LHCN-M2 (cell line): ENCODE results near the gene ZNF407. TPM values are rescaled to one million over a fixed set of nuclear protein-coding genes. Genes with fewer than 3 reads are reported as not detected.

Experiments used
- DNase-seq: peaks from one replicate; pipeline ENCODE4 v3.0.0-alpha.2; 2012; ENCODE audit warnings: low read depth
- total RNA-seq: library from RNA; depleted of rRNA; stranded (reverse); fragments of >200 nt; gene quantifications from 2 replicates; pipeline ENCODE4 v1.2.3, GENCODE V29; 2014

Gene ZNF407
- total RNA-seq, 1 experiment from 2014 or later: 9.5 TPM

- DNase-seq: no peak
Measured at GRCh38 chr18:74926051-74926450, 328.4 kb downstream of the ZNF407 start.

GRCh38 chr18:74928194-74928968 lies 330.7 kb downstream of the ZNF407 start:
- no peak for DNase-seq

- no peak for DNase-seq
Measured at GRCh38 chr18:74929110-74929509, 331.4 kb downstream of the ZNF407 start.

DNA sequence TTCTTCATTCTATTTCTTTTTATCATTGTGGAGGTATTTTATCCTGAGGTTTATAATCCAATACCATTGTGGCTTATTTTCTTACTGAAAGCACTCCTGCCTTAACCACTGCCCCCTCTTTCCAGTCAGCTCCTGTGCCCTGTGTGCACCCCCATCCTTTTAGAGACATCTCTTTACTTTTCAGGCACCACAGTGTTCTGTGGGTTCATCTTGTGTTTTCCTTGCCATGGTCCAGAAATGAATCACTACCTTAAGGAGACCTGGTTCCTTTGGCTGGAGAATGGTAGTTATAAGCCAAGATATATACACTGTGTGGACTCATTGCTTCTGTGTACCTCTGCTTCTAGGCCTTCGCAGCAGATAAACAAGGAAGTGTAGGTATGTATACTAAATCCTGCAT lies 332.9 kb downstream of the ZNF407 start:
- DNase-seq: no peak

DNA sequence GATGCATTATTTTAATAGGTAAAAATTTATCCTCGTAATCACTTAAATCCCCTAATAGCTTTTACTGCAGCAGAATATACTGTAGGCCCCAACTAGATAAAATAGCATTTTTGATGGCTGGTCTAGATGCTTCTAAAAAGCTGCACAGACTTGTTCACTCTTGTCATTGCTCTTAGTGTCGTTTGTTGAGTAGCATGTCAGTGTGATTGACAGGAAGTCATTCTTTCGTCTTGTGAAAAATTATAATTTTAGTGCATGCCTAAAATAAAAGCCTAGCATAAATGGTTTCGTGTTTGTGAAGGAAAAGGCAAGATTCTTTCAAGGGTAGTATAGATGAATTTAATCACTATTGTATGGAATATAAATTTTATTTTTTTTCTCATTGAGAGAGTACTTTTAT lies 336.3 kb downstream of the ZNF407 start:
- DNase-seq: no peak

DNA sequence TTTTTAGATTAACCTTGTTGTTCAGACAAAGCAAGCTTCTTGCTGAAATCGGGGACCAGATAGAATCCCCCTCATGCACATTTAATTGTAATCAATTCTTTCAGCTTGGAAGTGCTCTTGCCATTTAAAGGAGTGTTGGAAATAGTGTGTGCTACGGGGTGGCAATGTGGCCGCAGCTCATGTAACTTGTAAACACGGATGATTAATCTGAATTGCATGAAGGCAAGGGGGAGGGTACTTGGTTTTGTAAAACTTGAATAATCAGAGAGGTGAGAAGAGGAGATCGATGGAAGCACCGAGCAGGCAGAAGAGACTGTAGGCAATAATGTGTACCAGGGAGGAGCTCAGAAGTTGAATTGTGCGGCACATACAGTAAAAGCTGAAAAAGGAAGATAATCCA lies 337.8 kb downstream of the ZNF407 start:
- no peak for DNase-seq

- DNase-seq: no peak
Measured at GRCh38 chr18:74936343-74936742, 338.7 kb downstream of the ZNF407 start.

- no peak for DNase-seq
Measured at GRCh38 chr18:74937291-74937690, 339.6 kb downstream of the ZNF407 start.

DNA sequence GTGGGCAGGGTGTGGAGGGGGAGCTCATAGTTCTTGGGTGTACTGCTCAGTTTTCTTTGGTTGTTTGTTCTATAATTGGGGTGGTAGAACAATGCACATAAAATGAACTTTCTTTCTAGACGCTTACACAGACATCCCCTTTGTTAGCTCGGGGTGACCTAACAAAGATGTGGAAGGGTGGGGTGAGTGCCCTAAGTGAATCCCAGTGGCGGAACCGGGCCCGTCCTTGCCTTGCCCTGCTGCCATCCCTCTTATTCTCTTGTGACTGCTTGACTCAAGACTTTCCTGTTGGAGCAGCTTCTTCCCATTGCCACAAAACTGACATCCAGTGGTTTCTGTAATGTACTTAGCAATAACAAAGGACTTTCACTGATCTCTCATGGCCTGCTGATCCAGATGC lies 343.2 kb downstream of the ZNF407 start:
- no peak for DNase-seq

- DNase-seq: no peak
Measured at GRCh38 chr18:74942319-74942910, 344.7 kb downstream of the ZNF407 start.

DNA sequence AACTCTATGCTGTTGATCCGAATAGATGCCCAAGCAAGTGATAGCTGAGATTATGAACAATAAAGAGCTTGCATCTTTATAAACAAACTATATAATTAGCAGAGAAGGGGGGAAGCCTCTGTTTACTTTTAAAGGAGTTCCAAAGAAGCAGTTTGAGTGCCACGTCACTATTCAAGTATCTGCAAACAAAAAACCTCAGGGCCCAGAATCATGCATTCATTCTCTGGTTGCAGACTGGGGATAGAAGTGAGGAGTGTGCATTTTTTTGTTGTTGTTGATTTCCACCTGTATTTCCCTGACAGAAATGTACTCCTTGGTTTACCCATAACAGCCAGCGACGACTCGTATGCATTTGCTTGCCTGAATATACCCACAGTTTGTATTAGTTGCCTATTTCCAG lies 347.0 kb downstream of the ZNF407 start:
- no peak for DNase-seq

- peak; percentile 69 for DNase-seq
Measured at GRCh38 chr18:74945774-74946545, 348.3 kb downstream of the ZNF407 start.

DNA sequence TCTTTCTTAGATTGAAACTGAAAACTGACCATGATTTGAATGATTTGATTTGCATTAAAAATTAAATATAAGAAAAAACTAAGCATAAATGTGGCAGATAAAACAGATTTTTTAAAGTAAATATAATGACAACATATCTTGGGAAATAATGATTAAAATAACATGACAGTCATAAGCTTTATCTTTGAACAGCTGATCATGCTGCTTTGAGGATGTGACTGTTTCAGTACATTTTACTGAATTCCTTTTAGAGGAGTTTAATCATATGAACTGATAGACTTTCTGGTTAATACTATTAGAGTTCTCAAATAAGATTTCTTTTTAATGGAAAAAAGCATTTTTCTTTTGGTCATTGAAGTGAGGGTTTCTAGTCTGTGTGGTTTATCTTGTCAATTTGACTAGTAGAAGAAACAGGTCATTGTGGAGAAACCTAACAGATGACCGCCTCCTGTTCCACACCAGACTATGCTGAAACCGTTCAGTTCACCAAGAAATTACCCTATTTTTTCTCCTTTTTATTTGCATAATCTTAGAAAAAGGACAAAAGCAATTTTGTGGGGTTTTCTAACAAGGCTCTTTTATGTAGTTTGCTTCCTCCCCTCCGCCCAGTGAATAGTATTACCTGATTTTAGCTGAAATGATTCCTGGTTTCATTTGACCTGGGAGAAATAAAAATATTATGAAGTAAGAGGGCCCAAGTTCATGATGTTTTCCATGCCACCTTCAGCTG lies 349.1 kb downstream of the ZNF407 start:
- DNase-seq: peak; percentile 69

DNA sequence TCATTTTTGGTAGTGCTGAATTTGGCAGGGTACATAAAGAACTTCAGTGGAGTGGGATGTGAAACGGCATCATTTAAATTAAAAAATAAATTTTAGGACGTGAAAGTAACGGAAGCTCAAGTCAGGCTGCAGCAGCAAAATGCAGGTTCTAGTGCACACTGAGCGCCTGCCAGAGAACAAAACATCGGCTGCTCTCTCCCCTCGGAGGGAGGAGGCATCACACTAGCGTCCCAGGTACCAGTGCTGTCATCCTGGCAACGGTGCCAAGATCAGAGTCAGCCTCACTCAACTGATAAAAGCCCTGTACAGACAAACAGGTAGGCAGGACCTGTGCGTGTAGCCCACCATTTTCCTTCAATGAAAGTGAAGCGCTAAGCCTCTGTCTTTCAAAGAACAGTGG lies 349.7 kb downstream of the ZNF407 start:
- no peak for DNase-seq

GRCh38 chr18:74947875-74948274 lies 350.2 kb downstream of the ZNF407 start:
- DNase-seq: no peak

DNA sequence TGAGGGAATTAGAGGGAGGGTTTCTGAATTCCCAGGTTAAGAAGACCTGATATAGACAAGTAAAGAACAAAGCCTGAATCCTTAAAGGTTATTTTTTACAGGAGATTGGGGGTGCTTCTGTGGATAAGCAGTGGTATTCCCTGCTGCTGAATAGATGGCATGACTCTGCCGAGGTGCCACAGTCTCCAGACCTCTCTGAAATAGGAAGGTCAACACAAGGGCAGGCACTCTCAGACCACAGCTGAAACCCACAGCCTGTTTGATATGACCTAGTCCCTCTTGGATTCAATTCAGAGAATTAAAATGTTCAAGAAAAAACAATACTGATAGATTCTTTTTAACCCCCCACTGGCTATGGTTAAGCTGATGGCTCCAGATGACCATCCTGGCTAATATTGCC lies 351.9 kb downstream of the ZNF407 start:
- peak; percentile 71 for DNase-seq

GRCh38 chr18:74950479-74950878 lies 352.8 kb downstream of the ZNF407 start:
- no peak for DNase-seq

- DNase-seq: peak; percentile 93
Measured at GRCh38 chr18:74951165-74951760, 353.6 kb downstream of the ZNF407 start.

GRCh38 chr18:74957588-74958224 lies 360.0 kb downstream of the ZNF407 start:
- no peak for DNase-seq

DNA sequence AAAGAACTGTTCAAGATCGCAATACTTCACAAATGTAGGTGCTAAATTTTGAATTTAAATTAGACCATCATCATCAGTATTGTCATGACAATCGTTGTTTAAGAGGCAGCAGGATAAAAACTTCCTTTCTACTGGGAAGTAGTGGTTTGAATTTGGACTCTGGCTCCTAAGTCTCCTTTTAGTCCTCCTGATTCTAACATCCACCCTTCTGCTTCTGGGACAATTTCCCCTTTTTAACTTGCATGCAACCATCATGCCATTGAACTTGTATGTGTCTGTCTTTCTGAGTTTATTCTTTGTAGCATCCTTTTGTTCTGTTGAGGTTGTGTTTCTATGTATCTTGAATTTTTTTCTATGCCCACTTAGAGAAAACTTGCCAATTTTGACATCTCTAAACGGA lies 361.5 kb downstream of the ZNF407 start:
- DNase-seq: no peak

DNA sequence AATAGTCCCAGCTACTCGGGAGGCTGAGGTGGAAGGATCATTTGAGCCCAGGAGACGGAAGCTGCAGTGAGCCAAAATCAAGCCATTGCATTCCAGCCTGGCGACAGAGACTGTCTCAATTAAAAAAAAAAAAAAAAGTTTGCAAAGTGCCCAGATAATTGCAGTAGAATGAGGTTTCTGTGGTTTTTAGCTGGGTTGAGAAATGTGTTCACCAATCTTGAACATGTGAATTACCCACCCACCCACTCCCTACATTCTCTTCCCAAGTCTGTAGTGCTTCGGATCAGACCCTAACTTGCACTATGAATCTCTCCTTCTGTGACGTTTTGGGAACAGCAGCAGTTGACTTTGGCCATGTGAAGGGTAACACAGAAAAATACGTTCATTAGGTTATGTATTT lies 363.9 kb downstream of the ZNF407 start:
- no peak for DNase-seq
